ENCODE measurements around the gene HDAC7. TPM values are rescaled to one million over a fixed set of nuclear protein-coding genes. Genes with fewer than 3 reads are reported as not detected.

HDAC7 gene
- total and polyA plus RNA-seq, 2 experiments from 2014 or later, result 41.3 to 60.1 TPM

GRCh38 chr12:47828976-47829482 lies 9.3 kb upstream of the HDAC7 start:
- Mint-ChIP-seq H3K36me3 (ENCODE audit: low read depth) (no peaks in the 10 kb centered on the region), H3K27ac (no peak overlapping the region; the same call in 1 of the 2 replicates), H3K4me3 (no peak overlapping the region), H3K4me1 (peaks cover 40% of the 10 kb centered on the region), H3K9me3 (no peaks in the 10 kb centered on the region; the same call in 2 of the 3 replicates), H3K27me3 (ENCODE audit: insufficient read depth, low read depth, poor library complexity) (peaks cover 8% of the 10 kb centered on the region)
- Histone ChIP-seq H3K36me3 (ENCODE audit: insufficient read depth) (no peaks in the 10 kb centered on the region), H4K20me1 (replicated peaks; ENCODE audit: insufficient read depth) (no peaks in the 10 kb centered on the region), H3K9me2 (ENCODE audit: insufficient read depth) (no peaks in the 10 kb centered on the region), H2AFZ (peak overlapping the region; percentile 94), H3K4me2 (peak overlapping the region; percentile 75), H3K4me1 (ENCODE audit: insufficient read depth) (peaks cover 24% of the 10 kb centered on the region), H3K79me2 (replicated peaks; ENCODE audit: insufficient read depth) (no peaks in the 10 kb centered on the region), H3K27ac (ENCODE audit: low read depth) (no peak overlapping the region), H3F3A (replicated peaks; ENCODE audit: low read depth) (no peaks in the 10 kb centered on the region), H3K27me3 (ENCODE audit: insufficient read depth) (no peaks in the 10 kb centered on the region), H3K4me3 (no peak overlapping the region)
- peak; percentile 85 for ATAC-seq
- TF ChIP-seq ETS1 (IDR thresholded peaks at IDR 0.05) (no peak), STAT1 (IDR thresholded peaks at IDR 0.05; ENCODE audit: unreplicated experiment) (no peak), JUNB (IDR thresholded peaks at IDR 0.05; ENCODE audit: unreplicated experiment) (no peak), NANOG (IDR thresholded peaks at IDR 0.05; ENCODE audit: borderline replicate concordance) (no peak), EZH2 (IDR thresholded peaks at IDR 0.05; ENCODE audit: low read depth, unreplicated experiment) (no peak), ZNF462 (CRISPR knock-in tag; IDR thresholded peaks at IDR 0.05) (no peak), ZNF331 (CRISPR knock-in tag; IDR thresholded peaks at IDR 0.05; ENCODE audit: low read depth) (no peak), EZH2phosphoT487 (IDR thresholded peaks at IDR 0.05; ENCODE audit: unreplicated experiment) (no peak), POLR2AphosphoS5 (IDR thresholded peaks at IDR 0.05; ENCODE audit: low read depth) (no peak), CREB1 (CRISPR knock-in tag; IDR thresholded peaks at IDR 0.05; ENCODE audit: low read depth) (no peak), ZNF114 (CRISPR knock-in tag; IDR thresholded peaks at IDR 0.05) (no peak), REST (IDR thresholded peaks at IDR 0.05; ENCODE audit: unreplicated experiment) (no peak), CTCF (conservative IDR thresholded peaks at IDR 0.05; ENCODE audit: low read depth in 2 of 2) (no peak)
- peak; percentile 76 for DNase-seq (ENCODE audit: low spot score)

All from GM23338 (cell line).